ENCODE measurements around the gene DAND5. TPM values are rescaled to one million over a fixed set of nuclear protein-coding genes. Genes with fewer than 3 reads are reported as not detected.
A peak's percentile ranks its signal among the peaks of the same experiment; 100 is the strongest.

Gene DAND5
- total and polyA plus RNA-seq, 2 of the 13 experiments (the other 11 are each of a cell fraction or from before 2014, with no cell fraction given) = 0.04 TPM; not detected in 1

GRCh38 chr19:12996406-12997094, 27.2 kb downstream of the DAND5 start (continued):
- no peak for TF ChIP-seq PLSCR1 (CRISPR knock-in tag; IDR thresholded peaks at IDR 0.05; ENCODE audit: borderline replicate concordance)
- peak; percentile 27; the same call in 1 of the 2 replicates for TF ChIP-seq IRX3 (CRISPR knock-in tag; IDR thresholded peaks at IDR 0.05; ENCODE audit: borderline replicate concordance, low read depth)
- TF ChIP-seq ZNF564 (CRISPR knock-in tag; IDR thresholded peaks at IDR 0.05) = peak; percentile 17; the same call in 1 of the 2 replicates
- TF ChIP-seq ZNF850 (CRISPR knock-in tag; conservative IDR thresholded peaks at IDR 0.05) = no peak
- TF ChIP-seq CREB3 (CRISPR knock-in tag; IDR thresholded peaks at IDR 0.05) = no peak
- peak; percentile 48; the same call in 1 of the 2 replicates for TF ChIP-seq ZBTB14 (CRISPR knock-in tag; IDR thresholded peaks at IDR 0.05)
- TF ChIP-seq SMAD9 (CRISPR knock-in tag; IDR thresholded peaks at IDR 0.05) = no peak
- TF ChIP-seq ISX (CRISPR knock-in tag; conservative IDR thresholded peaks at IDR 0.05) = no peak
- no peak for TF ChIP-seq SIN3B (IDR thresholded peaks at IDR 0.05; ENCODE audit: low read length)
- no peak for TF ChIP-seq GATAD2A (CRISPR knock-in tag; IDR thresholded peaks at IDR 0.05)
- no peak for TF ChIP-seq ZNF7 (CRISPR knock-in tag; IDR thresholded peaks at IDR 0.05)
- no peak for TF ChIP-seq TSC22D2 (CRISPR knock-in tag; IDR thresholded peaks at IDR 0.05; ENCODE audit: borderline replicate concordance)
- no peak for TF ChIP-seq HMG20B (CRISPR knock-in tag; conservative IDR thresholded peaks at IDR 0.05)
- TF ChIP-seq RXRA (CRISPR knock-in tag; IDR thresholded peaks at IDR 0.05) = 0 out of 2 replicates have a peak, but pooled peaks have one; percentile 14
- TF ChIP-seq AHR (CRISPR knock-in tag; IDR thresholded peaks at IDR 0.05) = no peak
- no peak for TF ChIP-seq RBM22 (optimal IDR thresholded peaks at IDR 0.05; ENCODE audit: low read length)
- TF ChIP-seq HNRNPH1 (optimal IDR thresholded peaks at IDR 0.05; ENCODE audit: low read depth, low read length) = no peak
- no peak for TF ChIP-seq DMAP1 (CRISPR knock-in tag; IDR thresholded peaks at IDR 0.05)
- TF ChIP-seq ZNF512 (CRISPR knock-in tag; IDR thresholded peaks at IDR 0.05) = no peak
- no peak for TF ChIP-seq CBX1 (IDR thresholded peaks at IDR 0.05; ENCODE audit: low read depth)
- no peak for TF ChIP-seq ZNF552 (CRISPR knock-in tag; IDR thresholded peaks at IDR 0.05; ENCODE audit: borderline replicate concordance)
- no peak for TF ChIP-seq ZNF567 (CRISPR knock-in tag; IDR thresholded peaks at IDR 0.05; ENCODE audit: borderline replicate concordance)
- peak; percentile 57; the same call in 1 of the 2 replicates for TF ChIP-seq IRF9 (CRISPR knock-in tag; IDR thresholded peaks at IDR 0.05; ENCODE audit: borderline replicate concordance)
- TF ChIP-seq NCOR1 (IDR thresholded peaks at IDR 0.05; ENCODE audit: borderline replicate concordance, low read length) = no peak
- TF ChIP-seq ZNF83 (CRISPR knock-in tag; IDR thresholded peaks at IDR 0.05; ENCODE audit: borderline replicate concordance) = no peak
- TF ChIP-seq ZNF225 (CRISPR knock-in tag; IDR thresholded peaks at IDR 0.05) = no peak
- peak; percentile 49; the same call in 1 of the 2 replicates for TF ChIP-seq NFKB2 (CRISPR knock-in tag; IDR thresholded peaks at IDR 0.05; ENCODE audit: borderline replicate concordance)

All from HepG2 (cell line).